GM12891 (cell line): ENCODE measurements around the gene SLC35A3.

Experiments used
- DNase-seq: peaks from one replicate; pipeline ENCODE4 v3.0.0; 2011; ENCODE audit warnings: low spot score; ENCODE audit not compliant: insufficient read length
- FAIRE-seq: peaks from 2 replicates; lab custom pipeline; 2011; peaks lifted over from hg19 to GRCh38; lab: Jason Lieb, UNC
- PAX5 ChIP-seq: IDR thresholded peaks from 2 replicates; pipeline ENCODE4 v1.6.1; 2011; ENCODE audit warnings: low read length, moderate library complexity, mild to moderate bottlenecking; ENCODE audit not compliant: insufficient read depth, severe bottlenecking
- POLR2A ChIP-seq: IDR thresholded peaks from 2 replicates; pipeline ENCODE4 v1.6.1; 2011; ENCODE audit warnings: low read depth, low read length, control low read depth
- POLR2AphosphoS5 ChIP-seq: IDR thresholded peaks from 2 replicates; pipeline ENCODE4 v1.6.1; 2011; ENCODE audit warnings: low read depth, low read length, control low read depth
- POU2F2 ChIP-seq: IDR thresholded peaks from 2 replicates; pipeline ENCODE4 v1.6.1; 2011; ENCODE audit warnings: low read depth, mild to moderate bottlenecking, control low read depth, low read length, moderate library complexity
- SPI1 ChIP-seq: IDR thresholded peaks from 2 replicates; pipeline ENCODE4 v1.6.1; 2011; ENCODE audit warnings: low read depth, low read length, control low read depth
- TAF1 ChIP-seq: IDR thresholded peaks from 2 replicates; pipeline ENCODE4 v1.6.1; 2011; ENCODE audit warnings: low read depth, low read length, control low read depth

SLC35A3 gene

DNA sequence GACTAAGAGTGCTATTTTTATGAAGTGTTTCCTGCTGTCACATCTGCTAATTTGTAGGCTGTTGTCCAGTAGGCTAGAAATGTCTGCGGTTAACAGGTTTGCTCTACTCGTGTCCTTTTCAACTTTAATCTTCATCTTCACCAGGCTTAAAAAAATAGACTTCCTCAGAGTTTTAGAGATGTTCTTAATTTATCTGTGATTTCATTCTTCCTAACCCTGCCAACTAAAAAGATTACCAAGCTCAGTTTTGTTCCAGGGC, 96.1 kb downstream of the SLC35A3 start:
- TF ChIP-seq SPI1 = no peak
- DNase-seq = no peak
- FAIRE-seq = no peak

DNA sequence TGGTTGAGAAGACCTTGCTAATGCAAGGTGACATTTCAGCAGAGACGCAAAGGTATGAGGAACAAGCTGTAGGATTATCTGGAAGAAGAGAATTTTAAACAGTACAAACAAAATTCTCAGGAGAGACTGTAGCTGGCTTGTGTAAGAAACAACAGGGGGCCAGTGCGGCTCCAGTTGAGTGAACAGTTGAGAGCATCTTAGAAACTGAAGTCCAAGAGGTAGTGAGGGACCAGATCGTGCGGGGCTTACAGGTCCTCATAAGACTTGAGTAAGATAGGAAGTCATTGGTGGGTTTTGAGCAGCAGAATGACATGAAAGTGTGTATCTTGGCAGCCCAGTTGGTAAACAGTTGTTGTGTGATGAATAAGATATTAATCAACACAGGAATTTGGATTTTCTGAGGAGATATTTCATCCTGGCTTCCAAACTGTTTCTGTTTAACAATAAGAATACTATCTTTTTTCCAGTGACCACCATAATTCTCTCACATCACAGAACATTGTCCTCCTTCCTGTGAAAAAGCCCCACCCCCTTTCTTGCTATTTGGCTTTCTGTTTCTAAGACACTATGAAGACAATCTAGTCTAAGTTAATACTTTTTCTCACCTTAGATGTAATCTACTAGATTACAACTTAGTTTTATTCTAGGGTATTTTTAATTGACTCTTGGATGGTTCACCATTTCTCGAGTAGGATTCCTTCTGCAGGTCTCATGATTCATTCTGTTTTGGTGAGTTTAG, 100.6 kb downstream of the SLC35A3 start:
- FAIRE-seq (no peak), DNase-seq (no peak)
- no peak for TF ChIP-seq POLR2A
- TF ChIP-seq TAF1 = no peak
- TF ChIP-seq POLR2AphosphoS5 = no peak
- no peak for TF ChIP-seq SPI1
- TF ChIP-seq PAX5 = no peak
- no peak for TF ChIP-seq POU2F2

DNA sequence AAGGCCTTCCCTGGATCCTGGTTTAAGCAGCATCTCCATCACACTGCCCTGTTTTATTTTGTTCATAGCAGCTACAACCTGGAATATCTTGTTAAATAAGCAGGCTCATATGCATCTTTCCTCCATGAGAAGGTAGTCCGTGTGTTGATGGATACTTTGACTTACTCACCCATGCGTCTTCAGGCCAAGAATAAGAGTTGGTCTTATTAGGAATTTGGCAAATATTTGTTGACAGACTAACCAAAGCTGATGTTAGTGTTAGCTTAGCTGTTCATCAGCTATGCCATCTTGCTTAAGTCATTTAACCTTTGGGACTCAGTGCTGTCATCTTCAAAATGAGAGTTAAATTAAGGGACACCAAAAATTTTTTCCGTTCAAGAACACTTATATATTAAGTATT, 103.7 kb downstream of the SLC35A3 start:
- TF ChIP-seq POU2F2 (no peak), TAF1 (no peak), POLR2A (no peak), POLR2AphosphoS5 (no peak), PAX5 (no peak), SPI1 (no peak)
- DNase-seq (no peak), FAIRE-seq (peak; percentile 61)

DNA sequence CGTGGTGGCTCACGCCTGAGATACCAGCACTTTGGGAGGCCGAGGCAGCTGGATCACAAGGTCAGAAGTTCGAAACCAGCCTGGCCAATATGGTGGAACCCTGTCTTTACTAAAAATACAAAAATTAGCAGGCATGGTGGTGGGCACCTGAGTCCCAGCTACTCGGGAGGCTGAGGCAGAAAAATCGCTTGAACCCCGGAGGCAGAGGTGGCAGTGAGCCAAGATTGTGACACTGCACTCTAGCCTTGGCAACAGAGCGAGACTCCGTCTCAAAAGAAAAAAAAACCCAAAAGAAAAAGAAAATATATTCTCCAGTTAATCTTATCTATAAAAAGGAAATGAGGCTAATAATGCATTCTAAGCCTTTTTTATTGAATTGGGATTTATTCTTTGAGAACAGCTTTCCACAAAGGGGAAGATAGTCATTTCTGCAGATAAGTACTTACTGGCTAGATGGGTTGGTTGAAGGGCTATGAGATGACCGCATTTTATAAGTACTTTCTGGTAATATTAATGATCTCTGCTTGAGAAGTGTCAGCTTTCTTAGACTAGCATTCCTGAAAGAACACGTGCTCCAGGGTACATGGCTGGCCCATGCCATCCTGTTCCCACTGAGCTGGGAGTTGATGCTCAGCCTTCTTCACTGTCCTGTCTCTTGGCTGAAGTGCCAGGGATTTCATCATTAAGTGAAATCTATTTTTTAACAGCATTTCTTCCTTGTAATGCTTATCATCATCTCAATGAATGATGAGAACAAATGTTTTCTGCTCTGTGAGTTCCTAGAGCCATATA, 105.0 kb downstream of the SLC35A3 start:
- peak; percentile 47 for FAIRE-seq
- TF ChIP-seq SPI1 = no peak
- no peak for TF ChIP-seq POLR2AphosphoS5
- no peak for TF ChIP-seq TAF1
- TF ChIP-seq PAX5 = no peak
- no peak for TF ChIP-seq POLR2A
- TF ChIP-seq POU2F2 = no peak
- no peak for DNase-seq

DNA sequence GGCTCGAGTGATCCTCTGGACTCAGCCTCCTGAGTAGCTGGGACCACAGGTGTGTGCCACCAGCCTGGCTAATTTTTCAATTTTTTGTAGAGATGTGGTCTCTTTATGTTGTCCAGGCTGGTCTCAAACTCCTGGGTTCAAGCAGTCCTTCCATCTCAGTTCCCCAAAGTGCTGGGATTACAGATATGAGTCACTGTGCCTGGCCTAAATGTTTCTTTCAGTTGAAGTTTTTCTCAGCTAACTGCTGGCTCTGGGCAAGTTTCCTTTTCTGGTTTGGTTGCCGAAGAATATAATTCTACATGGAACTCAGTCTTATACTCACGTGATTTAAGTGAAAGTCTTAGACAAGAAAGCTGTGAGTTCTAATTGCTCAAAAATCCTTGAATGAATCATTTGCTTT, 106.0 kb downstream of the SLC35A3 start:
- DNase-seq = no peak
- FAIRE-seq = no peak

DNA sequence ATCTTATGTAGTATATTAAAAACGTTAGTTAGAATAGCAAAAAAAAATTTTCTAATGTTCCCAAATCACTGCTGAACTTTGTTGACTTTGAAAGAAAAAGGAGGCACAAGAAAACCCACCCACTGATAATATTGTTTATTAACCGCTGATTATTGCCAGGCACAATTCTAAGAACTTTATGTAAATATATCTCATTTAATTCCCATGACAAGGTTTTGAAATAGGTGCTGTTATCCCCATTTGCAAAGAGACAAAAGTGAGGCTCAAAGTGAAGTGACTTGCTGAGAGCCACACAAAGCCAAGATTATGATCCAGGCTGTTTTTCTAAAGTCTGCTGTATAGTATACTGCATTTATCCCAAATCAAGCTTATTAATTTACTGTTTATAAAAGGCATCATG, 106.5 kb downstream of the SLC35A3 start:
- TF ChIP-seq POLR2AphosphoS5 (no peak), POU2F2 (no peak), SPI1 (no peak), POLR2A (no peak), TAF1 (no peak), PAX5 (no peak)
- no peak for FAIRE-seq

More for the DNA sequence above, 106.0 kb downstream of the SLC35A3 start:
- TF ChIP-seq SPI1 (peak; percentile 94), TAF1 (no peak), PAX5 (peak; percentile 11)

DNA sequence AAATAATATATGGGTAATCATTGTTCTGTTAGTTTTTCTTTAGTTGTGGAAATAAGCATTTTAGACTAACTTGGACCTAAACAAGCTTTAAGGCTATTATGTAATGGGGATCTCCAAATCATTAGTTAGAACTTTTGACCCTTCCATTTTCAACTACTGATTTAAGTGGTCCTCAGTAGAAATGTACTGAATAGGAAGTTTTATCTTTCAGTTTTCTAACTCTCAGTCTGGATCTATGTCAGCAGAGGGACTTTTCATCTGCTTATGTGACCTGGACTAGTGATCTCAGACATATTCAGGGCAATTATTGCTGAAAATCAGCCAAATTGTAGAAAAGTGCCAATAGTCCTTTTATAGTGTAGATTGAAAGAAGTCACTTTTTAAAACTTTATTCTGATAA, 106.9 kb downstream of the SLC35A3 start:
- peak; percentile 86 for FAIRE-seq

More for the DNA sequence above, 106.5 kb downstream of the SLC35A3 start:
- DNase-seq = no peak

DNA sequence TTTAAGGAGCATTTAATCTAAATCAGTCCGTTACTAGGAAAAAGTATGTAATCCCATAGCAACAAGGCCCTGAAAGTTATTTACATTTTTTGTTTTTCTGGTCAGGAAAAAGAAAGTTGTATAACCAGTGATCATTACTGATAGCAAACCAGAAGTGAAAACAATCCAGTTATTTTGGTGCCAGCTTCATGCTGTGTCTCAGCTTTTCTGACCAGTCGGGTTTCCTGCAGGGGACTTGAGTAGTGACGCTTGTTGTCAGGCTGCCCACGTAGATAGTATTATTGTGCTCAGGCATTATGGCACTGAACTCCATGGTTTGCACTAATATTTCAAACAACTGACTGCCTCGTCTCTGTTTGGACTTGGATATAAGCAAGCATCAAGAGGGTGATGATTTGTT, 107.7 kb downstream of the SLC35A3 start:
- 0 out of 2 replicates have a peak, but pooled peaks have one; percentile 21 for TF ChIP-seq POLR2AphosphoS5
- TF ChIP-seq POU2F2 = 0 out of 2 replicates have a peak, but pooled peaks have one; percentile 23
- TF ChIP-seq POLR2A = no peak
- peak; percentile 57 for TF ChIP-seq SPI1
- DNase-seq = no peak
- FAIRE-seq = peak; percentile 83

More for the DNA sequence above, 106.9 kb downstream of the SLC35A3 start:
- TF ChIP-seq POLR2A (no peak), POLR2AphosphoS5 (no peak), SPI1 (no peak), POU2F2 (no peak), PAX5 (no peak), TAF1 (no peak)
- DNase-seq = no peak

DNA sequence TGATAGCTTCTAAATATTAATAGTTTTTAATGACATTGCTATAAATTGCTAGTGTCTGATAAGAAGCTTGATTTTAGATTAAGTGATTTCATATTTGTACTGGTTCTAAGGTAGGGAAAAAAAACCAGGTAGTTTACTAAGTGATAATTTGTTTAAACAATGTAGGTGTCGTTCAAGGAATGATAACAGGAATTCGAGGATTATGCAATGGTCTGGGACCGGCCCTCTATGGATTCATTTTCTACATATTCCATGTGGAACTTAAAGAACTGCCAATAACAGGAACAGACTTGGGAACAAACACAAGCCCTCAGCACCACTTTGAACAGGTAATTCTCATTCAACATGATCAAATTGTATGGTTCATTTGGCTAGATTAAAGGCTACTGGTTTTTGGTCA, 110.5 kb downstream of the SLC35A3 start:
- no peak for FAIRE-seq
- no peak for DNase-seq
- TF ChIP-seq POU2F2 (no peak), SPI1 (no peak), POLR2A (no peak), PAX5 (no peak), POLR2AphosphoS5 (no peak), TAF1 (no peak)
